ENCODE data around the gene RBM26. TPM values are rescaled to one million over a fixed set of nuclear protein-coding genes. Genes with fewer than 3 reads are reported as not detected.

The RBM26 gene
- polyA plus RNA-seq, 1 experiment = 29.1 TPM

DNA sequence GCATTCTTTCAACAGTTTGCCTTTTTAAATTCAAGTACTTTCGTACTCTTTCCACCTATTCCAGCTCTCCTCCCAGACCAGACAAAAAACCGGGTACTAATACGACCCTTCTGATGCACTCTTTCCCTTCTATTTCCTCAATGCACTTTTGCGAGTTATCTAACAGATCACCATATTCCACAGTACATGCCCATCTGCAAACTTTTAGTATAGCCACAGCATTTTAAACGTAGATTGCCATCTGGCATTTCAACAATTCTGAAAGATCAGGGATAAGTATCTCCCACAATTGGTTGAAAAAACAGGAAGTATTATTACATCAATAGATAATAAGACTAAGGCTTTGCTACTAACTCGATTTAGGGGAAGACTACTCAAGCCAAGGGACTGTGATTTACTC lies 31.5 kb downstream of the RBM26 start:
- Histone ChIP-seq H3K4me3 (ENCODE audit: low read depth, low read length) (no peak overlapping the region), H3K9me3 (ENCODE audit: control insufficient read depth, insufficient read depth, low read length) (no peaks in the 10 kb centered on the region), H3K27me3 (ENCODE audit: control insufficient read depth, insufficient read depth, low read length) (no peaks in the 10 kb centered on the region), H3K27ac (ENCODE audit: low read depth, low read length) (no peak overlapping the region)
- POLR2A ChIA-PET = no interaction called here
- no peak for DNase-seq (ENCODE audit: low read depth, low spot score)
- TF ChIP-seq, protein P1, sequence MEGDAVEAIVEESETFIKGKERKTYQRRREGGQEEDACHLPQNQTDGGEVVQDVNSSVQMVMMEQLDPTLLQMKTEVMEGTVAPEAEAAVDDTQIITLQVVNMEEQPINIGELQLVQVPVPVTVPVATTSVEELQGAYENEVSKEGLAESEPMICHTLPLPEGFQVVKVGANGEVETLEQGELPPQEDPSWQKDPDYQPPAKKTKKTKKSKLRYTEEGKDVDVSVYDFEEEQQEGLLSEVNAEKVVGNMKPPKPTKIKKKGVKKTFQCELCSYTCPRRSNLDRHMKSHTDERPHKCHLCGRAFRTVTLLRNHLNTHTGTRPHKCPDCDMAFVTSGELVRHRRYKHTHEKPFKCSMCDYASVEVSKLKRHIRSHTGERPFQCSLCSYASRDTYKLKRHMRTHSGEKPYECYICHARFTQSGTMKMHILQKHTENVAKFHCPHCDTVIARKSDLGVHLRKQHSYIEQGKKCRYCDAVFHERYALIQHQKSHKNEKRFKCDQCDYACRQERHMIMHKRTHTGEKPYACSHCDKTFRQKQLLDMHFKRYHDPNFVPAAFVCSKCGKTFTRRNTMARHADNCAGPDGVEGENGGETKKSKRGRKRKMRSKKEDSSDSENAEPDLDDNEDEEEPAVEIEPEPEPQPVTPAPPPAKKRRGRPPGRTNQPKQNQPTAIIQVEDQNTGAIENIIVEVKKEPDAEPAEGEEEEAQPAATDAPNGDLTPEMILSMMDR (IDR thresholded peaks at IDR 0.05; ENCODE audit: low read depth, low read length) = no peak
- CTCF ChIA-PET = interaction anchor here (1.1 kb wide), 1 partner anchor 50 kb away, joined by 3 read pairs; no protein-coding TSS in a partner anchor

DNA sequence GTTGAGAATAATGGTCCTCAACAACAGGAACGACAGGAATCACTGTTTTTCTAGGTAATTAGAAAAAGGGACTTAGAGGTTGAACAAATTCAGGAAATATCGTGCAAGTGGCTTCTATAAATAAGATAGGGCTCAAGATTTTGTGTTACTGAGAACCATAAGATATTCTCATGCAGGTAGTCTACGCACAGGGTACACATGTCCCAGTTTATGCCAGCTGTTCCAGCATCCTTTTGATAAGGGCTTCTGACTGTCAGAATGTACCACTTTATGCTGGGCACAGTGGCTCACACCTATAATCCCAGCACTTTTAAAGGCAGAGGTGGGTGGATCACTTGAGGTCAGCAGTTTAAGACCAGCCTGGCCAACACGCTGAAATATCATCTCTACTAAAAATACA lies 32.1 kb downstream of the RBM26 start:
- H3K27ac ChIP-seq (ENCODE audit: low read depth, low read length) = no peak overlapping the region
- CTCF ChIA-PET = interaction anchor here (1.1 kb wide), 1 partner anchor 50 kb away, joined by 3 read pairs; no protein-coding TSS in a partner anchor
- no peak overlapping the region for H3K4me3 ChIP-seq (ENCODE audit: low read depth, low read length)
- no peaks in the 10 kb centered on the region for H3K27me3 ChIP-seq (ENCODE audit: control insufficient read depth, insufficient read depth, low read length)
- H3K9me3 ChIP-seq (ENCODE audit: control insufficient read depth, insufficient read depth, low read length) = no peaks in the 10 kb centered on the region
- DNase-seq (ENCODE audit: low read depth, low spot score) = no peak
- TF ChIP-seq, protein P1 (IDR thresholded peaks at IDR 0.05; ENCODE audit: low read depth, low read length) = no peak
- POLR2A ChIA-PET = no interaction called here

DNA sequence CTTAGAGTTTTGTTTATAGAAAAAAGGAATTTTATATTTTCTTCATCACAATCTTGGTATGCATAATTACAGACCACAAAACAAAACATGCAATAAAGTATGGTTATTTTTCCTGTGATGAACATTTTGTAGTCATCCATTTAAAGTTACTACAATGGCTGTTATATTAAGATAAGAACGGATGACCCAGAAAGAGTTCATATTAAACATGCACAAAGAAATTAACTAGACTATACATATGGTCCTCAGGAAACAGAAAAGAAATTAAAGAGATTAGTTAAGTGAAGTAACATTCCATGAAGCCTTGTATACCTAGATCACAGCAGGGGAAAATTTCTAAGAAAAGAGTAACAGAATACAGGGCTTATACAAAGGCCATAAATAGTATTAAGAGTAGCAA lies 36.8 kb downstream of the RBM26 start:
- TF ChIP-seq, protein P1 (IDR thresholded peaks at IDR 0.05; ENCODE audit: low read depth, low read length) = no peak
- CTCF ChIA-PET = no interaction called here
- H3K27me3 ChIP-seq (ENCODE audit: control insufficient read depth, insufficient read depth, low read length) = no peaks in the 10 kb centered on the region
- H3K27ac ChIP-seq (ENCODE audit: low read depth, low read length) = no peak overlapping the region
- no peaks in the 10 kb centered on the region for H3K9me3 ChIP-seq (ENCODE audit: control insufficient read depth, insufficient read depth, low read length)
- DNase-seq (ENCODE audit: low read depth, low spot score) = no peak
- no peak overlapping the region for H3K4me3 ChIP-seq (ENCODE audit: low read depth, low read length)
- POLR2A ChIA-PET = no interaction called here

DNA sequence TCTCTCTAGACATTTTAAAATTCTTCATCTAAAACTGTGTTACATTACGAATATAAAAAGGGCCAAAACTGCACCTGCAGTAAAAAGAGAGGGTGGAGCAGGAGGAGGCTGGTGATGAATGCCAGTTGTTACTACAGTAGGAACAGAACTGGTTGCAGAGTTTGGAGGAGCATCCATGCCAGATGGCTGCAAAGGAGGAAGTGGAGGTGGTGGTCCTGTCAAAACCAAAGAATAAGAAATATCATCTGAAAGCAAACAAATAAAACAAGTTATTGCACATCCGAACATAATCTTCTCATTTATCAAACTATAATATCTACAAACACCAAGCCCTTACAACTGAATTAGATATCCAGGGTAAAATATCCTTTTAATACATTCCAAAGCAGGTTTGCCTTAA lies 40.1 kb downstream of the RBM26 start:
- Histone ChIP-seq H3K9me3 (ENCODE audit: control insufficient read depth, insufficient read depth, low read length) (no peaks in the 10 kb centered on the region), H3K27ac (ENCODE audit: low read depth, low read length) (no peak overlapping the region), H3K27me3 (ENCODE audit: control insufficient read depth, insufficient read depth, low read length) (no peaks in the 10 kb centered on the region), H3K4me3 (ENCODE audit: low read depth, low read length) (no peak overlapping the region)
- TF ChIP-seq, protein P1 (IDR thresholded peaks at IDR 0.05; ENCODE audit: low read depth, low read length) = no peak
- DNase-seq (ENCODE audit: low read depth, low spot score) = no peak
- POLR2A ChIA-PET = no interaction called here
- CTCF ChIA-PET = no interaction called here

DNA sequence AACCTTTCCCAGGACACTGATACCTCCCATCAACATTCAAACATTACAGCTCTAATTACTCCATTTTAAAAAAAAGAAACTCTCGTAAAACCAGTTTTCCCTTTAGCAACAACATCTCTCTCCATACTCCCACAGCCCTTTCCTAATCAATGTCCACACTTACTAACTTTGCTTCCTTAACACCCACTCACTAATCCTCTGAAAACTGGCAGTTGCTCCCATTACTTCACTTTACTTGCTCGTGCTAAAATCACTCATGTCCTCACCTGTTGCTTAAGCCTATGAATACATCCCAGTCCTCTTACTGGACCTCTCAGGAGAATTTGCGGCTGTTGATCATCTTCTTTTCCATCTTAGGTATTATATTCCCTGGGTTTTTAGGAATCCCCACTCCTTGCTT lies 44.8 kb downstream of the RBM26 start:
- Histone ChIP-seq H3K27me3 (ENCODE audit: control insufficient read depth, insufficient read depth, low read length) (no peaks in the 10 kb centered on the region), H3K9me3 (ENCODE audit: control insufficient read depth, insufficient read depth, low read length) (no peaks in the 10 kb centered on the region), H3K27ac (ENCODE audit: low read depth, low read length) (no peak overlapping the region), H3K4me3 (ENCODE audit: low read depth, low read length) (no peak overlapping the region)
- ChIA-PET POLR2A (no interaction called here), CTCF (no interaction called here)
- TF ChIP-seq, protein P1 (IDR thresholded peaks at IDR 0.05; ENCODE audit: low read depth, low read length) = no peak
- DNase-seq (ENCODE audit: low read depth, low spot score) = no peak

All from AG04450 (cell line).